ENCODE data around the gene B3GLCT.

Gene B3GLCT

GRCh38 chr13:31223640-31224039 lies 23.9 kb downstream of the B3GLCT start:
- TF ChIP-seq, protein P1, sequence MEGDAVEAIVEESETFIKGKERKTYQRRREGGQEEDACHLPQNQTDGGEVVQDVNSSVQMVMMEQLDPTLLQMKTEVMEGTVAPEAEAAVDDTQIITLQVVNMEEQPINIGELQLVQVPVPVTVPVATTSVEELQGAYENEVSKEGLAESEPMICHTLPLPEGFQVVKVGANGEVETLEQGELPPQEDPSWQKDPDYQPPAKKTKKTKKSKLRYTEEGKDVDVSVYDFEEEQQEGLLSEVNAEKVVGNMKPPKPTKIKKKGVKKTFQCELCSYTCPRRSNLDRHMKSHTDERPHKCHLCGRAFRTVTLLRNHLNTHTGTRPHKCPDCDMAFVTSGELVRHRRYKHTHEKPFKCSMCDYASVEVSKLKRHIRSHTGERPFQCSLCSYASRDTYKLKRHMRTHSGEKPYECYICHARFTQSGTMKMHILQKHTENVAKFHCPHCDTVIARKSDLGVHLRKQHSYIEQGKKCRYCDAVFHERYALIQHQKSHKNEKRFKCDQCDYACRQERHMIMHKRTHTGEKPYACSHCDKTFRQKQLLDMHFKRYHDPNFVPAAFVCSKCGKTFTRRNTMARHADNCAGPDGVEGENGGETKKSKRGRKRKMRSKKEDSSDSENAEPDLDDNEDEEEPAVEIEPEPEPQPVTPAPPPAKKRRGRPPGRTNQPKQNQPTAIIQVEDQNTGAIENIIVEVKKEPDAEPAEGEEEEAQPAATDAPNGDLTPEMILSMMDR (IDR thresholded peaks at IDR 0.05) = no peak
- Histone ChIP-seq H3K9me3 (ENCODE audit: control insufficient read depth, low read length) (no peaks in the 10 kb centered on the region), H2AFZ (no peak overlapping the region), H3K27me3 (ENCODE audit: control insufficient read depth, insufficient read depth, low read length) (no peaks in the 10 kb centered on the region), H3K4me1 (no peaks in the 10 kb centered on the region), H3K79me2 (no peaks in the 10 kb centered on the region), H3K4me3 (ENCODE audit: low read depth, low read length) (no peak overlapping the region), H3K27ac (no peak overlapping the region), H3K9ac (no peak overlapping the region), H3K36me3 (ENCODE audit: control insufficient read depth, insufficient read depth, low read length) (no peaks in the 10 kb centered on the region), H3K4me2 (ENCODE audit: low read length) (no peak overlapping the region)

DNA sequence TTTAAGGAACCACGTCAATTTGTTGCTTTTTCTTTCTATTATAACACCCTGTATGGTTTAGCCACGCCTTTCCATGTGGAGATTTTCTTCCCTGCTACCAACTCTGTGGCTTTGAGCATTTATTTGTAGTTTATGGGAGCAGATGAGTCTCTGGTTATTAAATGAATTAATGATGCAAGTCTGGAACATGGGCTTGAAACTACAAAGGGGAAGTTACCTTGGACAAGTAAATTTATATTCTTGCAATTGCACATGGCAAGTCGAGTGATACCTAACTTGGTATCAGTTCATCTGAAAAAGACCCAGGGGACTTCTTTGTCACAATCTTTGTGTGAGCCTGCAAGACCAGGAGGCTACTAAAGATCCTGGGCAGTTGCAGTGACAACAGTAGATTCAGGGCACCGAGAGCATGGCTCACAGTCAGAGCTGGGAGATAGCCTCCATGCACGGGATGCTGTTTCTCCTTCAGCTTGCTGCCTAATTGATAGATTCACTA lies 24.4 kb downstream of the B3GLCT start:
- no peaks in the 10 kb centered on the region for H3K4me1 ChIP-seq
- H3K36me3 ChIP-seq (ENCODE audit: control insufficient read depth, insufficient read depth, low read length) = no peaks in the 10 kb centered on the region
- no peak overlapping the region for H3K27ac ChIP-seq
- no peak overlapping the region for H3K4me2 ChIP-seq (ENCODE audit: low read length)
- H3K4me3 ChIP-seq (ENCODE audit: low read depth, low read length) = no peak overlapping the region
- H3K27me3 ChIP-seq (ENCODE audit: control insufficient read depth, insufficient read depth, low read length) = no peaks in the 10 kb centered on the region
- H3K9me3 ChIP-seq (ENCODE audit: control insufficient read depth, low read length) = no peaks in the 10 kb centered on the region
- no peak overlapping the region for H2AFZ ChIP-seq
- TF ChIP-seq, protein P1 (IDR thresholded peaks at IDR 0.05) = no peak
- H3K9ac ChIP-seq = no peak overlapping the region
- H3K79me2 ChIP-seq = no peaks in the 10 kb centered on the region

- Histone ChIP-seq H3K79me2 (no peaks in the 10 kb centered on the region), H3K4me1 (no peaks in the 10 kb centered on the region), H3K4me3 (ENCODE audit: low read depth, low read length) (no peak overlapping the region), H3K9ac (no peak overlapping the region), H2AFZ (no peak overlapping the region), H3K27ac (no peak overlapping the region), H3K27me3 (ENCODE audit: control insufficient read depth, insufficient read depth, low read length) (no peaks in the 10 kb centered on the region), H3K4me2 (ENCODE audit: low read length) (no peak overlapping the region), H3K36me3 (ENCODE audit: control insufficient read depth, insufficient read depth, low read length) (no peaks in the 10 kb centered on the region), H3K9me3 (ENCODE audit: control insufficient read depth, low read length) (no peaks in the 10 kb centered on the region)
- TF ChIP-seq, protein P1 (IDR thresholded peaks at IDR 0.05) = no peak
Observed at GRCh38 chr13:31224963-31225559, 25.3 kb downstream of the B3GLCT start.

- no peaks in the 10 kb centered on the region for H3K27me3 ChIP-seq (ENCODE audit: control insufficient read depth, insufficient read depth, low read length)
- no peaks in the 10 kb centered on the region for H3K36me3 ChIP-seq (ENCODE audit: control insufficient read depth, insufficient read depth, low read length)
- no peak overlapping the region for H3K4me2 ChIP-seq (ENCODE audit: low read length)
- no peaks in the 10 kb centered on the region for H3K4me1 ChIP-seq
- no peak overlapping the region for H2AFZ ChIP-seq
- H3K9me3 ChIP-seq (ENCODE audit: control insufficient read depth, low read length) = no peaks in the 10 kb centered on the region
- H3K4me3 ChIP-seq (ENCODE audit: low read depth, low read length) = no peak overlapping the region
- TF ChIP-seq, protein P1 (IDR thresholded peaks at IDR 0.05) = no peak
- no peak overlapping the region for H3K9ac ChIP-seq
- no peak overlapping the region for H3K27ac ChIP-seq
- no peaks in the 10 kb centered on the region for H3K79me2 ChIP-seq
Observed at GRCh38 chr13:31225998-31226675, 26.4 kb downstream of the B3GLCT start.

Measured in parathyroid adenoma (tissue), 2 donors.